ENCODE results near the gene MED17.
"Not testable (repeated sequence)": the region's sequence is repeated elsewhere in the genome, so short reads cannot be mapped to it uniquely, and the experiment has no call there.

The MED17 gene

GRCh38 chr11:93744669-93745004 is 39.4 kb upstream of the MED17 start:
- TF ChIP-seq GATA1 (IDR thresholded peaks at IDR 0.05; ENCODE audit: low read depth, low read length) (no peak), POLR2A (IDR thresholded peaks at IDR 0.05; ENCODE audit: low read length) (no peak)
- DNase-seq: no peak

- DNase-seq: peak; percentile 42 to 45
- TF ChIP-seq POLR2A (IDR thresholded peaks at IDR 0.05; ENCODE audit: low read length): peak; percentile 17
Observed at GRCh38 chr11:93745005-93745755, 38.9 kb upstream of the MED17 start.

GRCh38 chr11:93746101-93746500 is 38.0 kb upstream of the MED17 start:
- no peak for DNase-seq
- TF ChIP-seq GATA1 (IDR thresholded peaks at IDR 0.05; ENCODE audit: low read depth, low read length) (no peak), POLR2A (IDR thresholded peaks at IDR 0.05; ENCODE audit: low read length) (no peak)

- DNase-seq: no peak
- no peak for TF ChIP-seq GATA1 (IDR thresholded peaks at IDR 0.05; ENCODE audit: low read depth, low read length)
- no peak for TF ChIP-seq POLR2A (IDR thresholded peaks at IDR 0.05; ENCODE audit: low read length)
Observed at GRCh38 chr11:93747122-93747521, 37.0 kb upstream of the MED17 start.

GRCh38 chr11:93751001-93751400 is 33.1 kb upstream of the MED17 start:
- TF ChIP-seq GATA1 (IDR thresholded peaks at IDR 0.05; ENCODE audit: low read depth, low read length) (no peak), POLR2A (IDR thresholded peaks at IDR 0.05; ENCODE audit: low read length) (no peak)
- no peak for DNase-seq

- no peak for TF ChIP-seq GATA1 (IDR thresholded peaks at IDR 0.05; ENCODE audit: low read depth, low read length)
- no peak for TF ChIP-seq POLR2A (IDR thresholded peaks at IDR 0.05; ENCODE audit: low read length)
- no peak for DNase-seq
Observed at GRCh38 chr11:93753241-93753640, 30.8 kb upstream of the MED17 start.

GRCh38 chr11:93756748-93757147 is 27.3 kb upstream of the MED17 start:
- no peak for TF ChIP-seq POLR2A (IDR thresholded peaks at IDR 0.05; ENCODE audit: low read length)
- no peak for TF ChIP-seq GATA1 (IDR thresholded peaks at IDR 0.05; ENCODE audit: low read depth, low read length)
- DNase-seq: peak in 1 of 2 experiments; percentile 9

GRCh38 chr11:93757301-93757700 is 26.8 kb upstream of the MED17 start:
- no peak for TF ChIP-seq GATA1 (IDR thresholded peaks at IDR 0.05; ENCODE audit: low read depth, low read length)
- TF ChIP-seq POLR2A (IDR thresholded peaks at IDR 0.05; ENCODE audit: low read length): no peak
- no peak for DNase-seq

GRCh38 chr11:93757924-93758865 is 25.9 kb upstream of the MED17 start:
- DNase-seq: no peak
- TF ChIP-seq POLR2A (IDR thresholded peaks at IDR 0.05; ENCODE audit: low read length) (no peak), GATA1 (IDR thresholded peaks at IDR 0.05; ENCODE audit: low read depth, low read length) (no peak)

GRCh38 chr11:93759123-93759522 is 25.0 kb upstream of the MED17 start:
- not testable (repeated sequence) for DNase-seq

- TF ChIP-seq GATA1 (IDR thresholded peaks at IDR 0.05; ENCODE audit: low read depth, low read length): no peak
- TF ChIP-seq POLR2A (IDR thresholded peaks at IDR 0.05; ENCODE audit: low read length): no peak
- DNase-seq: no peak
Observed at GRCh38 chr11:93761910-93762309, 22.2 kb upstream of the MED17 start.

GRCh38 chr11:93765551-93765950 is 18.5 kb upstream of the MED17 start:
- DNase-seq: no peak
- TF ChIP-seq GATA1 (IDR thresholded peaks at IDR 0.05; ENCODE audit: low read depth, low read length): no peak

GRCh38 chr11:93766504-93766903 is 17.6 kb upstream of the MED17 start:
- TF ChIP-seq GATA1 (IDR thresholded peaks at IDR 0.05; ENCODE audit: low read depth, low read length): no peak
- TF ChIP-seq POLR2A (IDR thresholded peaks at IDR 0.05; ENCODE audit: low read length): no peak
- DNase-seq: no peak

GRCh38 chr11:93767018-93767417 is 17.1 kb upstream of the MED17 start:
- DNase-seq: peak in 1 of 2 experiments; percentile 2
- no peak for TF ChIP-seq POLR2A (IDR thresholded peaks at IDR 0.05; ENCODE audit: low read length)

- peak in 1 of 2 experiments; percentile 6 for DNase-seq
- TF ChIP-seq GATA1 (IDR thresholded peaks at IDR 0.05; ENCODE audit: low read depth, low read length) (no peak), POLR2A (IDR thresholded peaks at IDR 0.05; ENCODE audit: low read length) (no peak)
Observed at GRCh38 chr11:93770160-93770559, 13.9 kb upstream of the MED17 start.
